ENCODE measurements around the gene MEST. TPM values are rescaled to one million over a fixed set of nuclear protein-coding genes. Genes with fewer than 3 reads are reported as not detected.
"Not testable (repeated sequence)": the region's sequence is repeated elsewhere in the genome, so short reads cannot be mapped to it uniquely, and the experiment has no call there.

The MEST gene
- 1 to 10 TPM; 6.8 to 9.2 TPM for total RNA-seq

- H3K4me1 Mint-ChIP-seq (ENCODE audit: low read depth), result peaks cover 13% of the 10 kb centered on the region
- intact Hi-C loops (cut with micrococcal nuclease), result no loop called here
- CTCF ChIA-PET, result interaction anchor here (0.7 to 1.0 kb wide), 3 partner anchors 13 to 283 kb away, joined by 3 read pairs; no protein-coding TSS in a partner anchor
- DNase-seq (peak; percentile 17), ATAC-seq (peak; percentile 43)
- POLR2A ChIA-PET, result interaction anchor here (0.5 kb wide), 1 partner anchor 119 kb away, joined by 3 read pairs; no protein-coding TSS in a partner anchor
- H3K9me3 Mint-ChIP-seq, result no peaks in the 10 kb centered on the region
- peaks cover 15% of the 10 kb centered on the region for H3K27me3 Mint-ChIP-seq
- H3K4me3 Mint-ChIP-seq, result peak within 1 kb of the TSS; percentile 57
- H3K36me3 Mint-ChIP-seq (ENCODE audit: low read depth), result peaks cover 3% of the 10 kb centered on the region
- TF ChIP-seq CTCF (IDR thresholded peaks at IDR 0.05), result no peak
- H3K27ac Mint-ChIP-seq, result no peak within 1 kb of the TSS
Observed at GRCh38 chr7:130491841-130492522, at the start of gene MEST. MEST (plus strand) TSS chr7:130492085; CDS start chr7:130492314, 229 bp downstream.

DNA sequence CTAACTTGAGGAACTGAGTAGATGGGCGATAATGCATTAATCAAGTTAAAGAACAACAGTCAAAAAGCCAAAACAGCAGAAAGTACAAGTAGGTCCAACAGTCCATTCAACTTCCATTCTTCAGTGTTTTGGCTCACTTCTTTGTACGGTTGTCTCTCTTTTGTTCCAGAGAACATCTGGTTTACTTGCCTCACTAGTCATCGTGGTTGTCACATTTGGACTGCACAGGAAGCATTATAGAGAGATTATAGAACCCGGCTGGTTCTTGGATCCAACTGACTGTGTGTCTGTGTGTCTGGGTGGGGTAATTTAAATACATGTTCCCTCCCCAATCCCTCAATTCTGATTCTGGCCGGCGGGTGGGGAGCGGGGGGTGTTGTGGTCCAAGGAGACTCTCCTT lies 49.3 kb upstream of the MEST start:
- DNase-seq (no peak), ATAC-seq (no peak)
- intact Hi-C loops (cut with micrococcal nuclease), result no loop called here
- H3K4me3 Mint-ChIP-seq, result no peak overlapping the region
- H3K36me3 Mint-ChIP-seq (ENCODE audit: low read depth), result peaks cover 14% of the 10 kb centered on the region
- no peaks in the 10 kb centered on the region for H3K27me3 Mint-ChIP-seq
- TF ChIP-seq CTCF (IDR thresholded peaks at IDR 0.05), result no peak
- ChIA-PET POLR2A (interaction anchor here (1.0 kb wide), 1 partner anchor 15 kb away, joined by 3 read pairs; no protein-coding TSS in a partner anchor), CTCF (no interaction called here)
- peaks cover 42% of the 10 kb centered on the region for H3K4me1 Mint-ChIP-seq (ENCODE audit: low read depth)
- peaks cover 2% of the 10 kb centered on the region for H3K9me3 Mint-ChIP-seq
- H3K27ac Mint-ChIP-seq, result no peak overlapping the region

GRCh38 chr7:130444234-130444633 lies 47.7 kb upstream of the MEST start:
- CTCF ChIA-PET, result interaction anchor here (0.6 kb wide), 1 partner anchor 171 kb away, joined by 3 read pairs; no protein-coding TSS in a partner anchor
- intact Hi-C loops (cut with micrococcal nuclease), result no loop called here
- Mint-ChIP-seq H3K9me3 (peaks cover 8% of the 10 kb centered on the region), H3K27me3 (no peaks in the 10 kb centered on the region), H3K4me1 (ENCODE audit: low read depth) (peaks cover 33% of the 10 kb centered on the region), H3K27ac (no peak overlapping the region), H3K36me3 (ENCODE audit: low read depth) (peaks cover 11% of the 10 kb centered on the region), H3K4me3 (no peak overlapping the region)
- DNase-seq (no peak), ATAC-seq (no peak)
- no peak for TF ChIP-seq CTCF (IDR thresholded peaks at IDR 0.05)
- POLR2A ChIA-PET, result interaction anchor here (1.4 kb wide), 1 partner anchor 28 kb away, joined by 3 read pairs; no protein-coding TSS in a partner anchor

GRCh38 chr7:130444751-130445407 lies 47.0 kb upstream of the MEST start:
- intact Hi-C loops (cut with micrococcal nuclease), result no loop called here
- Mint-ChIP-seq H3K36me3 (ENCODE audit: low read depth) (peaks cover 6% of the 10 kb centered on the region), H3K27ac (no peak overlapping the region), H3K9me3 (peaks cover 8% of the 10 kb centered on the region), H3K4me3 (no peak overlapping the region), H3K27me3 (no peaks in the 10 kb centered on the region), H3K4me1 (ENCODE audit: low read depth) (peaks cover 27% of the 10 kb centered on the region)
- TF ChIP-seq CTCF (IDR thresholded peaks at IDR 0.05), result no peak
- ChIA-PET POLR2A (interaction anchor here (1.4 kb wide), 1 partner anchor 29 kb away, joined by 3 read pairs; no protein-coding TSS in a partner anchor), CTCF (no interaction called here)
- no peak for ATAC-seq
- no peak for DNase-seq

- TF ChIP-seq CTCF (IDR thresholded peaks at IDR 0.05), result no peak
- peaks cover 24% of the 10 kb centered on the region for H3K4me1 Mint-ChIP-seq (ENCODE audit: low read depth)
- H3K9me3 Mint-ChIP-seq, result peaks cover 6% of the 10 kb centered on the region
- H3K36me3 Mint-ChIP-seq (ENCODE audit: low read depth), result peaks cover 2% of the 10 kb centered on the region
- ATAC-seq, result peak; percentile 75
- H3K27ac Mint-ChIP-seq, result no peak overlapping the region
- ChIA-PET POLR2A (interaction anchor here (0.9 kb wide), 1 partner anchor 49 kb away, joined by 3 read pairs; no protein-coding TSS in a partner anchor), CTCF (no interaction called here)
- no peak overlapping the region for H3K4me3 Mint-ChIP-seq
- H3K27me3 Mint-ChIP-seq, result no peaks in the 10 kb centered on the region
- intact Hi-C loops (cut with micrococcal nuclease), result no loop called here
- no peak for DNase-seq
Observed at GRCh38 chr7:130446259-130446658, 45.6 kb upstream of the MEST start.

- H3K27ac Mint-ChIP-seq; H3K27me3 Mint-ChIP-seq; DNase-seq; H3K4me3 Mint-ChIP-seq; intact Hi-C loops (cut with micrococcal nuclease); H3K9me3 Mint-ChIP-seq; CTCF ChIA-PET; ATAC-seq; POLR2A ChIA-PET; H3K36me3 Mint-ChIP-seq (ENCODE audit: low read depth): not testable (repeated sequence)
- H3K4me1 Mint-ChIP-seq (ENCODE audit: low read depth), result peaks cover 19% of the 10 kb centered on the region
Observed at GRCh38 chr7:130451344-130451743, 40.5 kb upstream of the MEST start.
